H9 (cell line): ENCODE results near the gene CTU2. TPM values are rescaled to one million over a fixed set of nuclear protein-coding genes. Genes with fewer than 3 reads are reported as not detected.

Source experiments
- DNase-seq: peaks from one replicate; pipeline ENCODE4 v3.0.0-alpha.2; 2017
- H2AFZ ChIP-seq: one replicate; pipeline ENCODE4 v1.6.1; 2013; ENCODE audit warnings: mild to moderate bottlenecking, low read length, control low read depth, moderate library complexity
- H2AK5ac ChIP-seq: 2 replicates; pipeline ENCODE4 v1.6.1; 2013; ENCODE audit warnings: low read length, control low read depth, mixed read lengths; ENCODE audit not compliant: insufficient read length
- H2BK120ac ChIP-seq: one replicate; pipeline ENCODE4 v1.6.1; 2013; ENCODE audit warnings: low read depth, mild to moderate bottlenecking, low read length, control low read depth, inconsistent platforms; ENCODE audit not compliant: poor library complexity, severe bottlenecking
- H2BK12ac ChIP-seq: 2 replicates; pipeline ENCODE4 v1.6.1; 2013; ENCODE audit warnings: low read length, control low read depth, mixed read lengths, low read depth; ENCODE audit not compliant: insufficient read length
- H2BK15ac ChIP-seq: 2 replicates; pipeline ENCODE4 v1.6.1; 2013; ENCODE audit warnings: low read depth, low read length, control low read depth
- H2BK20ac ChIP-seq: one replicate; pipeline ENCODE4 v1.6.1; 2013; ENCODE audit warnings: low read depth, mild to moderate bottlenecking, low read length, control low read depth, inconsistent platforms; ENCODE audit not compliant: poor library complexity, severe bottlenecking
- H2BK5ac ChIP-seq: 2 replicates; pipeline ENCODE4 v1.6.1; 2013; ENCODE audit warnings: low read length, control low read depth, mixed read lengths; ENCODE audit not compliant: insufficient read length
- H3K14ac ChIP-seq: 2 replicates; pipeline ENCODE4 v1.6.1; 2013; ENCODE audit warnings: low read length, control low read depth; ENCODE audit not compliant: insufficient read depth
- H3K18ac ChIP-seq: 2 replicates; pipeline ENCODE4 v1.6.1; 2013; ENCODE audit warnings: low read depth, mild to moderate bottlenecking, mixed read lengths, low read length, control low read depth; ENCODE audit not compliant: insufficient read length
- H3K23ac ChIP-seq: 2 replicates; pipeline ENCODE4 v1.6.1; 2013; ENCODE audit warnings: low read length, control low read depth, mixed read lengths, low read depth; ENCODE audit not compliant: insufficient read length
- H3K23me2 ChIP-seq: 2 replicates; pipeline ENCODE4 v1.6.1; 2013; ENCODE audit warnings: low read depth, mild to moderate bottlenecking, mixed read lengths, low read length, control low read depth; ENCODE audit not compliant: insufficient read length, poor library complexity, severe bottlenecking
- H3K27ac ChIP-seq: 2 replicates; pipeline ENCODE4 v1.5.1; 2013; ENCODE audit warnings: low read length, control low read depth, mixed read lengths, low read depth; ENCODE audit not compliant: insufficient read length
- H3K27me3 ChIP-seq: 2 replicates; pipeline ENCODE4 v1.6.1; 2013; ENCODE audit warnings: low read length, control low read depth, inconsistent platforms; ENCODE audit not compliant: insufficient read depth
- H3K4ac ChIP-seq: 2 replicates; pipeline ENCODE4 v1.6.1; 2013; ENCODE audit warnings: low read depth, mild to moderate bottlenecking, control low read depth, inconsistent platforms, low read length, moderate library complexity
- H3K4me1 ChIP-seq: 2 replicates; pipeline ENCODE4 v1.6.1; 2013; ENCODE audit warnings: low read length, control low read depth, inconsistent platforms; ENCODE audit not compliant: insufficient read depth
- H3K4me2 ChIP-seq: 2 replicates; pipeline ENCODE4 v1.6.1; 2013; ENCODE audit warnings: low read length, control low read depth, mixed read lengths; ENCODE audit not compliant: insufficient read length, insufficient read depth
- H3K56ac ChIP-seq: 2 replicates; pipeline ENCODE4 v1.6.1; 2013; ENCODE audit warnings: low read depth, mild to moderate bottlenecking, mixed read lengths, low read length, control low read depth; ENCODE audit not compliant: insufficient read length
- H3K79me1 ChIP-seq: 2 replicates; pipeline ENCODE4 v1.6.1; 2013; ENCODE audit warnings: low read depth, mild to moderate bottlenecking, moderate library complexity, low read length, control low read depth, inconsistent platforms; ENCODE audit not compliant: insufficient read depth, poor library complexity, severe bottlenecking
- H3K79me2 ChIP-seq: 2 replicates; pipeline ENCODE4 v1.6.1; 2013; ENCODE audit warnings: low read length, control low read depth, inconsistent platforms; ENCODE audit not compliant: insufficient read depth
- H3K9ac ChIP-seq: 2 replicates; pipeline ENCODE4 v1.6.1; 2013; ENCODE audit warnings: low read length, control low read depth, mixed read lengths; ENCODE audit not compliant: insufficient read length; ENCODE audit errors: extremely low read depth
- H3K9me3 ChIP-seq: one replicate; pipeline ENCODE4 v1.6.1; 2013; ENCODE audit warnings: low read depth, low read length, inconsistent platforms; ENCODE audit not compliant: control insufficient read depth
- H3T11ph ChIP-seq: one replicate; pipeline ENCODE4 v1.6.1; 2013; ENCODE audit warnings: mild to moderate bottlenecking, low read length, control low read depth, inconsistent platforms
- H4K20me1 ChIP-seq: one replicate; pipeline ENCODE4 v1.6.1; 2013; ENCODE audit not compliant: control insufficient read depth, insufficient read length, insufficient read depth
- H4K5ac ChIP-seq: 2 replicates; pipeline ENCODE4 v1.6.1; 2013; ENCODE audit warnings: low read depth, mild to moderate bottlenecking, mixed read lengths, low read length, control low read depth; ENCODE audit not compliant: insufficient read length
- H4K8ac ChIP-seq: replicated peaks from 2 replicates; pipeline ENCODE4 v1.6.1; 2013; ENCODE audit warnings: low read length, control low read depth, mixed read lengths, low read depth; ENCODE audit not compliant: insufficient read length
- H4K91ac ChIP-seq: 2 replicates; pipeline ENCODE4 v1.6.1; 2013; ENCODE audit warnings: low read depth, mild to moderate bottlenecking, moderate library complexity, mixed read lengths, low read length, control low read depth; ENCODE audit not compliant: insufficient read length
- H3K27ac Mint-ChIP-seq, 3 experiments: 2 replicates in 2 of 3; 3 replicates in 1 of 3; pipeline ENCODE4 v1.8.0; 2020 to 2021; ENCODE audit warnings: mixed read lengths in 3 of 3, mild to moderate bottlenecking in 1 of 3, moderate library complexity in 1 of 3
- H3K27me3 Mint-ChIP-seq: 2 replicates; pipeline ENCODE4 v1.8.0; 2021; ENCODE audit warnings: low read depth, mild to moderate bottlenecking, moderate library complexity, mixed read lengths
- H3K36me3 Mint-ChIP-seq, 3 experiments: 2 replicates in 2 of 3; 3 replicates in 1 of 3; pipeline ENCODE4 v1.8.0; 2020 to 2021; ENCODE audit warnings: low read depth in 3 of 3, mixed read lengths in 3 of 3; ENCODE audit not compliant: insufficient read depth in 1 of 3
- H3K4me1 Mint-ChIP-seq, 2 experiments: 2 replicates each; pipeline ENCODE4 v1.8.0; 2020; ENCODE audit warnings: mixed read lengths in 2 of 2
- H3K4me3 Mint-ChIP-seq, 2 experiments: 2 replicates in 1 of 2; 3 replicates in 1 of 2; pipeline ENCODE4 v1.8.0; 2020 to 2021; ENCODE audit warnings: mild to moderate bottlenecking in 2 of 2, mixed read lengths in 2 of 2, moderate library complexity in 1 of 2
- H3K9me3 Mint-ChIP-seq, 2 experiments: 2 replicates in 1 of 2; 3 replicates in 1 of 2; pipeline ENCODE4 v1.8.0; 2020; ENCODE audit warnings: mild to moderate bottlenecking in 2 of 2, mixed read lengths in 2 of 2, moderate library complexity in 1 of 2
- CTCF ChIP-seq: fragments of 200-600 bp; sonication (generic); conservative IDR thresholded peaks from 3 replicates; pipeline ENCODE4 v1.8.0; 2021; ENCODE audit warnings: antibody characterized with exemption, mild to moderate bottlenecking
- WGBS: extraction: QIAGEN DNeasy Blood & Tissue Kit; methylation state at CpG from one replicate; pipeline ENCODE4 v1.1.7; 2013; ENCODE audit warnings: missing lambda C conversion rate, low lambda C conversion rate, mixed read lengths; ENCODE audit not compliant: insufficient read length; ENCODE audit errors: extremely low coverage; 5-methylcytosine and 5-hydroxymethylcytosine counted together
- total RNA-seq: library from RNA; stranded (reverse); gene quantifications from 2 replicates; pipeline ENCODE4 v1.2.1, GENCODE V29; 2021

CTU2 gene
- total RNA-seq, 1 experiment from 2014 or later, result 32.8 TPM

- no peaks in the 10 kb centered on the region for H3K9me3 Mint-ChIP-seq
- no peak overlapping the region for H4K91ac ChIP-seq
- no peaks in the 10 kb centered on the region for H3K27me3 ChIP-seq
- H3K27ac Mint-ChIP-seq, result no peak overlapping the region
- H3K4ac ChIP-seq, result no peak overlapping the region
- H3K79me2 ChIP-seq, result no peaks in the 10 kb centered on the region
- H3K9me3 ChIP-seq, result no peaks in the 10 kb centered on the region
- no peak overlapping the region for H3T11ph ChIP-seq
- H3K23me2 ChIP-seq, result no peaks in the 10 kb centered on the region
- H3K36me3 Mint-ChIP-seq, result no peaks in the 10 kb centered on the region
- no peaks in the 10 kb centered on the region for H3K4me1 ChIP-seq
- no peak overlapping the region for H3K27ac ChIP-seq
- no peak overlapping the region for H2BK20ac ChIP-seq
- H3K56ac ChIP-seq, result no peak overlapping the region
- H3K79me1 ChIP-seq, result no peaks in the 10 kb centered on the region
- H2BK12ac ChIP-seq, result no peak overlapping the region
- H4K5ac ChIP-seq, result no peak overlapping the region
- no peak for DNase-seq
- H3K4me3 Mint-ChIP-seq, result no peak overlapping the region
- no peak overlapping the region for H3K18ac ChIP-seq
- H3K9ac ChIP-seq, result no peak overlapping the region
- no peak overlapping the region for H3K23ac ChIP-seq
- WGBS, result no CpG with 5 or more reads among the region's 12 CpGs
- H4K8ac ChIP-seq, result no peak overlapping the region
- H2AFZ ChIP-seq, result no peak overlapping the region
- no peak overlapping the region for H2BK5ac ChIP-seq
- H2BK120ac ChIP-seq, result no peak overlapping the region
- no peak overlapping the region for H2BK15ac ChIP-seq
- H4K20me1 ChIP-seq, result no peaks in the 10 kb centered on the region
- H3K14ac ChIP-seq, result no peak overlapping the region
- H2AK5ac ChIP-seq, result no peak overlapping the region
- H3K4me1 Mint-ChIP-seq, result peaks cover 1 to 24% of the 10 kb centered on the region in 2 experiments; a peak in 3 of 4 replicates
- no peak overlapping the region for H3K4me2 ChIP-seq
- no peaks in the 10 kb centered on the region for H3K27me3 Mint-ChIP-seq
- TF ChIP-seq CTCF, result no peak
Measured at GRCh38 chr16:88748364-88748763, 42.1 kb downstream of the CTU2 start.
